A549 (cell line): ENCODE data around the gene FOXA1. TPM values are rescaled to one million over a fixed set of nuclear protein-coding genes. Genes with fewer than 3 reads are reported as not detected.

Experiments used
- ATAC-seq, 2 experiments: fragments of 200-7000 bp in 1 of 2; fragments of >200 bp in 1 of 2; cut with Nextera tagmentation in 1 of 2; cut with Tn5 transposase in 1 of 2; 3 replicates each; pipeline versions ENCODE4 v1.8.0 to v1.9.1; 2018 to 2020; ENCODE audit warnings: mild to moderate bottlenecking in 1 of 2, moderate library complexity in 1 of 2
- CTCF ChIA-PET: fragments of 300-600 bp; sonication (Branson Sonifier 250); formaldehyde crosslinking; extraction: SDS; loops from one replicate; lab custom pipeline; 2021; ENCODE audit warnings: antibody characterized with exemption, inconsistent platforms; lab: Yijun Ruan, JAX
- POLR2A ChIA-PET: fragments of 350-600 bp; formaldehyde crosslinking; extraction: SDS; loops from one replicate; lab custom pipeline; 2021; ENCODE audit warnings: antibody characterized with exemption, inconsistent platforms; lab: Yijun Ruan, JAX
- DNase-seq, 2 experiments: peaks; one replicate each; pipeline versions ENCODE4 v3.0.0 to v3.0.0-alpha.2; 2011 to 2016; ENCODE audit warnings: low read depth in 1 of 2, low spot score in 1 of 2
- FAIRE-seq: peaks from 2 replicates; lab custom pipeline; 2011; peaks lifted over from hg19 to GRCh38; lab: Jason Lieb, UNC
- H3K27ac ChIP-seq, 2 experiments: fragments of >200 bp; sonication (Bioruptor Twin); formaldehyde crosslinking; 3 replicates each; pipeline ENCODE4 v1.5.1; 2016 to 2017
- H3K4me1 ChIP-seq: fragments of >200 bp; sonication (Bioruptor Twin); formaldehyde crosslinking; 3 replicates; pipeline ENCODE4 v1.6.1; 2016
- H3K4me2 ChIP-seq: fragments of >200 bp; sonication (Bioruptor Twin); formaldehyde crosslinking; 3 replicates; pipeline ENCODE4 v1.6.1; 2016
- H3K4me3 ChIP-seq: fragments of >200 bp; sonication (Bioruptor Twin); formaldehyde crosslinking; 3 replicates; pipeline ENCODE4 v1.5.1; 2016
- H3K9me3 ChIP-seq: fragments of >200 bp; sonication (Bioruptor Twin); formaldehyde crosslinking; 3 replicates; pipeline ENCODE4 v1.6.1; 2016
- BCL3 ChIP-seq: fragments of >200 bp; sonication (Bioruptor Twin); formaldehyde crosslinking; IDR thresholded peaks from 3 replicates; pipeline ENCODE4 v1.6.1; 2016
- CBX8 ChIP-seq: fragments of 200-600 bp; sonication (generic); IDR thresholded peaks from 2 replicates; pipeline ENCODE4 v1.6.1; 2016
- CHD4 ChIP-seq: fragments of 200-600 bp; sonication (generic); IDR thresholded peaks from 2 replicates; pipeline ENCODE4 v1.6.1; 2016; ENCODE audit warnings: antibody characterized with exemption, mild to moderate bottlenecking, borderline replicate concordance
- CTCF ChIP-seq: fragments of >200 bp; sonication (Bioruptor Twin); formaldehyde crosslinking; IDR thresholded peaks from 3 replicates; pipeline ENCODE4 v1.5.1; 2016
- HOXB5 ChIP-seq: fragments of 250-450 bp; sonication (Bioruptor Pico); IDR thresholded peaks from 2 replicates; pipeline ENCODE4 v1.5.0; 2020; ENCODE audit warnings: mild to moderate bottlenecking, moderate library complexity
- KDM1A ChIP-seq: fragments of 200-600 bp; sonication (generic); IDR thresholded peaks from 2 replicates; pipeline ENCODE4 v1.6.1; 2016; ENCODE audit warnings: low read depth, mild to moderate bottlenecking
- MAZ ChIP-seq: fragments of 150-350 bp; IDR thresholded peaks from 2 replicates; pipeline ENCODE4 v1.6.1; 2014; ENCODE audit warnings: antibody characterized with exemption, low read depth, low read length, borderline replicate concordance
- NFE2L2 ChIP-seq: fragments of 150-350 bp; conservative IDR thresholded peaks from 2 replicates; pipeline ENCODE4 v1.6.1; 2014; ENCODE audit warnings: low read length
- NPAS2 ChIP-seq: fragments of 250-450 bp; sonication (Bioruptor Pico); IDR thresholded peaks from 2 replicates; pipeline ENCODE4 v1.8.0; 2022; ENCODE audit warnings: mild to moderate bottlenecking, moderate library complexity, borderline replicate concordance
- POLR2A ChIP-seq: IDR thresholded peaks from 2 replicates; pipeline ENCODE4 v1.6.1; 2012; ENCODE audit warnings: mild to moderate bottlenecking, low read length
- RARB ChIP-seq: fragments of 250-450 bp; sonication (Bioruptor Pico); IDR thresholded peaks from 2 replicates; pipeline ENCODE4 v1.8.0; 2021; ENCODE audit warnings: mild to moderate bottlenecking, moderate library complexity
- REST ChIP-seq: fragments of 200-600 bp; sonication (generic); IDR thresholded peaks from 2 replicates; pipeline ENCODE4 v1.6.1; 2016; ENCODE audit warnings: antibody characterized with exemption, mild to moderate bottlenecking, moderate library complexity
- RNF2 ChIP-seq: fragments of 200-600 bp; sonication (generic); IDR thresholded peaks from 2 replicates; pipeline ENCODE4 v1.6.1; 2016; ENCODE audit warnings: low read depth, mild to moderate bottlenecking, antibody characterized with exemption, moderate library complexity, borderline replicate concordance
- SMC3 ChIP-seq: fragments of >200 bp; sonication (Bioruptor Twin); formaldehyde crosslinking; IDR thresholded peaks from 3 replicates; pipeline ENCODE4 v1.6.1; 2018; ENCODE audit warnings: inconsistent platforms
- TP53 ChIP-seq: fragments of 250-450 bp; sonication (Bioruptor Pico); IDR thresholded peaks from 2 replicates; pipeline ENCODE4 v1.5.0; 2021; ENCODE audit warnings: mild to moderate bottlenecking, moderate library complexity
- ZSCAN20 ChIP-seq: fragments of 250-450 bp; sonication (Bioruptor Pico); IDR thresholded peaks from 2 replicates; pipeline ENCODE4 v1.8.0; 2022; ENCODE audit warnings: mild to moderate bottlenecking, moderate library complexity
- WGBS: methylation state at CpG from one replicate; pipeline ENCODE4 v1.1.6; 2017; ENCODE audit errors: missing lambda C conversion rate; 5-methylcytosine and 5-hydroxymethylcytosine counted together
- polyA plus RNA-seq, 4 experiments: library from polyadenylated mRNA; depleted of rRNA in 3 of 4; stranded (reverse); fragments of >200 nt; fragmentation: RNase III in 1 of 4; extraction: RNeasy Plus Mini Kit Qiagen cat#74134 plus additional on column Dnase treatment in 1 of 4; gene quantifications; 2 replicates in 3 of 4; 3 replicates in 1 of 4; pipeline ENCODE4 v1.2.3, GENCODE V29; 2011 to 2017
- TF ChIP-seq, protein P1 (sequence below): fragments of >200 bp; sonication (Bioruptor Twin); formaldehyde crosslinking; IDR thresholded peaks from 2 replicates; pipeline ENCODE4 v1.6.1; 2016
- TF ChIP-seq, protein P2 (sequence below): IDR thresholded peaks from 2 replicates; pipeline ENCODE4 v1.6.1; 2012; ENCODE audit warnings: low read depth, borderline replicate concordance

The FOXA1 gene
- polyA plus RNA-seq, 2 of the 4 experiments (the other 2 are of a cell fraction): 5.5 to 17.9 TPM

- no peak for TF ChIP-seq TP53
- POLR2A ChIA-PET: no interaction called here
- CTCF ChIA-PET: no interaction called here
- H3K4me2 ChIP-seq: 0 out of 3 replicates have a peak overlapping the region, but pooled peaks have one; percentile 19
- no peak for FAIRE-seq
- no peak overlapping the region for H3K4me3 ChIP-seq
- peaks cover 13% of the 10 kb centered on the region; the same call in 1 of the 3 replicates for H3K4me1 ChIP-seq
- ATAC-seq: no peak
- H3K27ac ChIP-seq: no peak overlapping the region
- DNase-seq: no peak
- WGBS: 82% methylated on average over 24 of the region's 24 CpGs
- no peaks in the 10 kb centered on the region for H3K9me3 ChIP-seq
These were observed 7.8 kb upstream of the FOXA1 start for GRCh38 chr14:37602605-37603453.

DNA sequence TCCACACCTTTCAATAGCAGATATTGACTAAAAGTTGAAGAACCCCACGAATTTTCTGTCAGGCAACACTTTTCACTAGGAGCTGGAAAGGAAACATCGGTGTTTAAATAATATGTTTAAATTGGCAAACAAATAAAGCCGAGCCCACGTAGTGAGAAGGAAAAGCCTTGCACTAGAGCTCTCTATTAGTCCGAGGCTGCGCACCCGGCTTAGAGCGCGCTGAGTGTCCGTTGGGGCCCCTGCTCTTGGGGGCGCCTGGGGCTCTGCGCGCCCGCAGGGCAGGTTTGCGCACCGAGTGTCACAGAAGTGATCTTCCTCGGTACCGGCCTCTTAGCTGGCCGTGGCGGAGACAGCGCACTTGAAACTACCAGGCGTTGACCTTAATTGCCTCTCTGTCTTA is 6.8 kb upstream of the FOXA1 start:
- no peak for ATAC-seq
- no peak overlapping the region for H3K4me3 ChIP-seq

More for the DNA sequence above, 6.8 kb upstream of the FOXA1 start:
- peaks cover 17% of the 10 kb centered on the region; the same call in 2 of the 3 replicates for H3K4me1 ChIP-seq
- 86% methylated on average over 22 of the region's 22 CpGs for WGBS
- ChIA-PET CTCF (no interaction called here), POLR2A (no interaction called here)
- FAIRE-seq (no peak), DNase-seq (no peak)
- H3K27ac ChIP-seq: no peak overlapping the region
- H3K4me2 ChIP-seq: no peak overlapping the region
- TF ChIP-seq NPAS2 (CRISPR knock-in tag): no peak
- TF ChIP-seq BCL3: no peak
- TF ChIP-seq MAZ: no peak
- no peak for TF ChIP-seq REST
- TF ChIP-seq CHD4: no peak
- TF ChIP-seq, protein P1, sequence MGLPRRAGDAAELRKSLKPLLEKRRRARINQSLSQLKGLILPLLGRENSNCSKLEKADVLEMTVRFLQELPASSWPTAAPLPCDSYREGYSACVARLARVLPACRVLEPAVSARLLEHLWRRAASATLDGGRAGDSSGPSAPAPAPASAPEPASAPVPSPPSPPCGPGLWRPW: no peak
- no peak for TF ChIP-seq HOXB5 (CRISPR knock-in tag)
- TF ChIP-seq, protein P2, sequence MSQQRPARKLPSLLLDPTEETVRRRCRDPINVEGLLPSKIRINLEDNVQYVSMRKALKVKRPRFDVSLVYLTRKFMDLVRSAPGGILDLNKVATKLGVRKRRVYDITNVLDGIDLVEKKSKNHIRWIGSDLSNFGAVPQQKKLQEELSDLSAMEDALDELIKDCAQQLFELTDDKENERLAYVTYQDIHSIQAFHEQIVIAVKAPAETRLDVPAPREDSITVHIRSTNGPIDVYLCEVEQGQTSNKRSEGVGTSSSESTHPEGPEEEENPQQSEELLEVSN: no peak
- no peak for TF ChIP-seq CTCF
- no peak for TF ChIP-seq ZSCAN20
- no peak for TF ChIP-seq NFE2L2
- TF ChIP-seq CBX8: no peak
- no peak for TF ChIP-seq RARB
- no peak for TF ChIP-seq KDM1A
- no peak for TF ChIP-seq RNF2
- no peak for TF ChIP-seq SMC3
- no peak for TF ChIP-seq POLR2A
- no peaks in the 10 kb centered on the region for H3K9me3 ChIP-seq
